H9 (cell line): ENCODE measurements around the gene MLKL. TPM values are rescaled to one million over a fixed set of nuclear protein-coding genes. Genes with fewer than 3 reads are reported as not detected.

ENCODE experiments used
- DNase-seq: peaks from one replicate; pipeline ENCODE4 v3.0.0-alpha.2; 2017
- H2AFZ ChIP-seq: one replicate; pipeline ENCODE4 v1.6.1; 2013; ENCODE audit warnings: mild to moderate bottlenecking, low read length, control low read depth, moderate library complexity
- H2AK5ac ChIP-seq: 2 replicates; pipeline ENCODE4 v1.6.1; 2013; ENCODE audit warnings: low read length, control low read depth, mixed read lengths; ENCODE audit not compliant: insufficient read length
- H2BK120ac ChIP-seq: one replicate; pipeline ENCODE4 v1.6.1; 2013; ENCODE audit warnings: low read depth, mild to moderate bottlenecking, low read length, control low read depth, inconsistent platforms; ENCODE audit not compliant: poor library complexity, severe bottlenecking
- H2BK12ac ChIP-seq: 2 replicates; pipeline ENCODE4 v1.6.1; 2013; ENCODE audit warnings: low read length, control low read depth, mixed read lengths, low read depth; ENCODE audit not compliant: insufficient read length
- H2BK15ac ChIP-seq: 2 replicates; pipeline ENCODE4 v1.6.1; 2013; ENCODE audit warnings: low read depth, low read length, control low read depth
- H2BK20ac ChIP-seq: one replicate; pipeline ENCODE4 v1.6.1; 2013; ENCODE audit warnings: low read depth, mild to moderate bottlenecking, low read length, control low read depth, inconsistent platforms; ENCODE audit not compliant: poor library complexity, severe bottlenecking
- H2BK5ac ChIP-seq: 2 replicates; pipeline ENCODE4 v1.6.1; 2013; ENCODE audit warnings: low read length, control low read depth, mixed read lengths; ENCODE audit not compliant: insufficient read length
- H3K14ac ChIP-seq: 2 replicates; pipeline ENCODE4 v1.6.1; 2013; ENCODE audit warnings: low read length, control low read depth; ENCODE audit not compliant: insufficient read depth
- H3K18ac ChIP-seq: 2 replicates; pipeline ENCODE4 v1.6.1; 2013; ENCODE audit warnings: low read depth, mild to moderate bottlenecking, mixed read lengths, low read length, control low read depth; ENCODE audit not compliant: insufficient read length
- H3K23ac ChIP-seq: 2 replicates; pipeline ENCODE4 v1.6.1; 2013; ENCODE audit warnings: low read length, control low read depth, mixed read lengths, low read depth; ENCODE audit not compliant: insufficient read length
- H3K23me2 ChIP-seq: 2 replicates; pipeline ENCODE4 v1.6.1; 2013; ENCODE audit warnings: low read depth, mild to moderate bottlenecking, mixed read lengths, low read length, control low read depth; ENCODE audit not compliant: insufficient read length, poor library complexity, severe bottlenecking
- H3K27ac ChIP-seq: 2 replicates; pipeline ENCODE4 v1.5.1; 2013; ENCODE audit warnings: low read length, control low read depth, mixed read lengths, low read depth; ENCODE audit not compliant: insufficient read length
- H3K27me3 ChIP-seq: 2 replicates; pipeline ENCODE4 v1.6.1; 2013; ENCODE audit warnings: low read length, control low read depth, inconsistent platforms; ENCODE audit not compliant: insufficient read depth
- H3K4ac ChIP-seq: 2 replicates; pipeline ENCODE4 v1.6.1; 2013; ENCODE audit warnings: low read depth, mild to moderate bottlenecking, control low read depth, inconsistent platforms, low read length, moderate library complexity
- H3K4me1 ChIP-seq: 2 replicates; pipeline ENCODE4 v1.6.1; 2013; ENCODE audit warnings: low read length, control low read depth, inconsistent platforms; ENCODE audit not compliant: insufficient read depth
- H3K4me2 ChIP-seq: 2 replicates; pipeline ENCODE4 v1.6.1; 2013; ENCODE audit warnings: low read length, control low read depth, mixed read lengths; ENCODE audit not compliant: insufficient read length, insufficient read depth
- H3K56ac ChIP-seq: 2 replicates; pipeline ENCODE4 v1.6.1; 2013; ENCODE audit warnings: low read depth, mild to moderate bottlenecking, mixed read lengths, low read length, control low read depth; ENCODE audit not compliant: insufficient read length
- H3K79me1 ChIP-seq: 2 replicates; pipeline ENCODE4 v1.6.1; 2013; ENCODE audit warnings: low read depth, mild to moderate bottlenecking, moderate library complexity, low read length, control low read depth, inconsistent platforms; ENCODE audit not compliant: insufficient read depth, poor library complexity, severe bottlenecking
- H3K79me2 ChIP-seq: 2 replicates; pipeline ENCODE4 v1.6.1; 2013; ENCODE audit warnings: low read length, control low read depth, inconsistent platforms; ENCODE audit not compliant: insufficient read depth
- H3K9ac ChIP-seq: 2 replicates; pipeline ENCODE4 v1.6.1; 2013; ENCODE audit warnings: low read length, control low read depth, mixed read lengths; ENCODE audit not compliant: insufficient read length; ENCODE audit errors: extremely low read depth
- H3K9me3 ChIP-seq: one replicate; pipeline ENCODE4 v1.6.1; 2013; ENCODE audit warnings: low read depth, low read length, inconsistent platforms; ENCODE audit not compliant: control insufficient read depth
- H3T11ph ChIP-seq: one replicate; pipeline ENCODE4 v1.6.1; 2013; ENCODE audit warnings: mild to moderate bottlenecking, low read length, control low read depth, inconsistent platforms
- H4K20me1 ChIP-seq: one replicate; pipeline ENCODE4 v1.6.1; 2013; ENCODE audit not compliant: control insufficient read depth, insufficient read length, insufficient read depth
- H4K5ac ChIP-seq: 2 replicates; pipeline ENCODE4 v1.6.1; 2013; ENCODE audit warnings: low read depth, mild to moderate bottlenecking, mixed read lengths, low read length, control low read depth; ENCODE audit not compliant: insufficient read length
- H4K8ac ChIP-seq: replicated peaks from 2 replicates; pipeline ENCODE4 v1.6.1; 2013; ENCODE audit warnings: low read length, control low read depth, mixed read lengths, low read depth; ENCODE audit not compliant: insufficient read length
- H4K91ac ChIP-seq: 2 replicates; pipeline ENCODE4 v1.6.1; 2013; ENCODE audit warnings: low read depth, mild to moderate bottlenecking, moderate library complexity, mixed read lengths, low read length, control low read depth; ENCODE audit not compliant: insufficient read length
- H3K27ac Mint-ChIP-seq, 3 experiments: 2 replicates in 2 of 3; 3 replicates in 1 of 3; pipeline ENCODE4 v1.8.0; 2020 to 2021; ENCODE audit warnings: mixed read lengths in 3 of 3, mild to moderate bottlenecking in 1 of 3, moderate library complexity in 1 of 3
- H3K27me3 Mint-ChIP-seq: 2 replicates; pipeline ENCODE4 v1.8.0; 2021; ENCODE audit warnings: low read depth, mild to moderate bottlenecking, moderate library complexity, mixed read lengths
- H3K36me3 Mint-ChIP-seq, 3 experiments: 2 replicates in 2 of 3; 3 replicates in 1 of 3; pipeline ENCODE4 v1.8.0; 2020 to 2021; ENCODE audit warnings: low read depth in 3 of 3, mixed read lengths in 3 of 3; ENCODE audit not compliant: insufficient read depth in 1 of 3
- H3K4me1 Mint-ChIP-seq, 2 experiments: 2 replicates each; pipeline ENCODE4 v1.8.0; 2020; ENCODE audit warnings: mixed read lengths in 2 of 2
- H3K4me3 Mint-ChIP-seq, 2 experiments: 2 replicates in 1 of 2; 3 replicates in 1 of 2; pipeline ENCODE4 v1.8.0; 2020 to 2021; ENCODE audit warnings: mild to moderate bottlenecking in 2 of 2, mixed read lengths in 2 of 2, moderate library complexity in 1 of 2
- H3K9me3 Mint-ChIP-seq, 2 experiments: 2 replicates in 1 of 2; 3 replicates in 1 of 2; pipeline ENCODE4 v1.8.0; 2020; ENCODE audit warnings: mild to moderate bottlenecking in 2 of 2, mixed read lengths in 2 of 2, moderate library complexity in 1 of 2
- CTCF ChIP-seq: fragments of 200-600 bp; sonication (generic); conservative IDR thresholded peaks from 3 replicates; pipeline ENCODE4 v1.8.0; 2021; ENCODE audit warnings: antibody characterized with exemption, mild to moderate bottlenecking
- WGBS: extraction: QIAGEN DNeasy Blood & Tissue Kit; methylation state at CpG from one replicate; pipeline ENCODE4 v1.1.7; 2013; ENCODE audit warnings: missing lambda C conversion rate, low lambda C conversion rate, mixed read lengths; ENCODE audit not compliant: insufficient read length; ENCODE audit errors: extremely low coverage; 5-methylcytosine and 5-hydroxymethylcytosine counted together
- total RNA-seq: library from RNA; stranded (reverse); gene quantifications from 2 replicates; pipeline ENCODE4 v1.2.1, GENCODE V29; 2021

The MLKL gene
- total RNA-seq, 1 experiment from 2014 or later, result 0.37 TPM

GRCh38 chr16:74721716-74722115 lies 21.1 kb upstream of the MLKL start:
- TF ChIP-seq CTCF, result no peak
- H3K79me1 ChIP-seq, result no peaks in the 10 kb centered on the region
- no peaks in the 10 kb centered on the region for H3K27me3 ChIP-seq
- Mint-ChIP-seq H3K36me3 (peaks cover 0 to 22% (median 3%) of the 10 kb centered on the region in 3 experiments; a peak in 3 of 7 replicates), H3K27me3 (no peaks in the 10 kb centered on the region; the same call in none of the 2 replicates), H3K4me1 (peaks cover 5 to 6% of the 10 kb centered on the region in 2 experiments; a peak in 3 of 4 replicates), H3K4me3 (no peak overlapping the region), H3K9me3 (peaks cover 3% of the 10 kb centered on the region in 2 experiments), H3K27ac (peak overlapping the region in 1 of 3 experiments; percentile 23; a peak in 1 of 7 replicates)
- H2BK12ac ChIP-seq, result no peak overlapping the region
- H3K9me3 ChIP-seq, result no peaks in the 10 kb centered on the region
- no peak overlapping the region for H3K4me2 ChIP-seq
- H2AK5ac ChIP-seq, result no peak overlapping the region
- H3K23me2 ChIP-seq, result no peaks in the 10 kb centered on the region
- H2BK120ac ChIP-seq, result no peak overlapping the region
- H2BK20ac ChIP-seq, result no peak overlapping the region
- no peaks in the 10 kb centered on the region for H3K79me2 ChIP-seq
- no peak overlapping the region for H3K23ac ChIP-seq
- no peak overlapping the region for H3K56ac ChIP-seq
- H4K8ac ChIP-seq, result no peak overlapping the region
- H3K14ac ChIP-seq, result no peak overlapping the region
- no peaks in the 10 kb centered on the region for H4K20me1 ChIP-seq
- H3K18ac ChIP-seq, result no peak overlapping the region
- no peak overlapping the region for H2AFZ ChIP-seq
- no peak overlapping the region for H2BK5ac ChIP-seq
- H3T11ph ChIP-seq, result no peak overlapping the region
- H2BK15ac ChIP-seq, result no peak overlapping the region
- H4K5ac ChIP-seq, result no peak overlapping the region
- H3K9ac ChIP-seq, result no peak overlapping the region
- DNase-seq, result no peak
- no peak overlapping the region for H3K27ac ChIP-seq
- no peak overlapping the region for H4K91ac ChIP-seq
- H3K4me1 ChIP-seq, result no peaks in the 10 kb centered on the region; the same call in 1 of the 2 replicates
- no CpG with 5 or more reads among the region's 11 CpGs for WGBS
- H3K4ac ChIP-seq, result no peak overlapping the region
